Epidermal melanocyte (primary cell): ENCODE measurements around the gene PAF1.
"Not testable (repeated sequence)": the region's sequence is repeated elsewhere in the genome, so short reads cannot be mapped to it uniquely, and the experiment has no call there.

Experiments used
- DNase-seq: peaks from one replicate; pipeline ENCODE4 v3.0.0; 2011; ENCODE audit warnings: low spot score; ENCODE audit not compliant: insufficient read length

The PAF1 gene

DNA sequence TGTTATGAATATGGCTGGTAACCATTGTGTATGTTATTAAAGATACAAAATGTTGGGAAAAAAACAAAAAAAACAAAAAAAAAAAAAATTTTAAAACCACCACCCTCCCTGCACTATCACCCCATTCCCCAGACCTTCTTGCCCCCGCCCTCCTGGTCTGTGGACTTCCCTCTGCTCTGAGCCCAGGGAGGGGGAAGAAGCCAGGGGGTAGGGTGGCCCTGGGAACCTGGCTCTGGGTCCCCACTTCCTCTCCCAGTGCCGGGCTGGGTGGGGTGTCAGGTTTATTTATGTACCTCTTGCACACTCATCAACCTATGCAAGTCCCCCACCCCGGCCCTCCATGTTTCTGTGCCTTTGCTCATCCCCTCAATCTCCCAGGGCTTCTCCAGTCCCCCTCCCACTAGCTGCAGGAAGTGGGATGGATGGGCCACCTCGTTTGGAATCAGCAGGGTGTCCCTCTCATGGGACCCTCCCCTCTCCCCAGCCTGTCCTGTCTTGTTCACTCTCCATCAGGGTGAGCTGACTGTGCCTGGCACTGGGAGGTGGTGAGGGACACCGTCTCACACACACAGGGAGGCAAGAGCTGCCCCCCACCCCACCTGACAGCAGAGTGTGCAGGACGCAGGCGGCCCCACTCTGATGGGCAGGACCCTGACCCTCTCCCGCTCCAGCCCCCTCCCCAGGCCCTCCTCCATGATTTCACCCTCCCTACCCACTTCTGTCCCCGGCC is 5.9 kb downstream of the PAF1 start:
- DNase-seq, result no peak

DNA sequence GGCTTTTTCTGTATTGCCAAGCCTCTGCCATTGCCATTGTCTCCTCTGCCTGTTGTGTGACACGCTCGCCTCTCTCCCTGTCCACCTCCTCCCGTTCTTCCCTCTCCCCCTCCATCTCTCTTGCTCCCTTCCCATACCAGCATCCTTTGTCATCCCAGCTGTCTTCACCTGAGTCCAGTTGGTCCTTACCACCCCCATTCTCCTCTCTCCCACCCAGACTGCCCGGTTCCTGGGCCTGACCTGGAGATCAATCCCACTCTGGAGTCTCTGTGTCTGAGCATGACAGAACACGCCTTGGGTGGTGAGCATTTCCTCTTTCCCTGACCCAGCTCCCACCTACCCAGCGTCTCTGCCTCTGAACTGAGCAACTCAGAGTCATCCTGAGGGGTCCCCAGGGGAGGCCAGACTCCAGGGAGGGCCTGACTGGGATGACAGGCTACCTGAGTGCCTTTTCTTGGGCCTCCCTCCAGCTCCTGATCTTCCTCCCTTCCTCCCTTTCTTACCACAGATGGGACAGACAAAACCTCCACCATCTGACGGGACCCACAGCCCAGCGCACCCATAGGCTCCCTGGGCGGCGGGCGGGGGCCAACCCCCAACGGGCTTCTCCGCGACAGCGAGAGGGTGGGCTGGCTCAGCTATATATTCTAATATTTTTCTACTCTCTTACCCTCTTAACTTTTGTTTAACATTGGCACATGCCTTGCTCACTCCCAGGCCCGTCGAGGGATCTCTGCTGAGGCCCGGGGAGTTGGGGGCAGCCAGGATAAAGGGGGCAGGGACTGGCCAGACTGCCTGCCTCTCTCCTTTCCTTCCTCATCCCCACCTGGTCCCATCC is 7.7 kb downstream of the PAF1 start:
- DNase-seq, result no peak

DNA sequence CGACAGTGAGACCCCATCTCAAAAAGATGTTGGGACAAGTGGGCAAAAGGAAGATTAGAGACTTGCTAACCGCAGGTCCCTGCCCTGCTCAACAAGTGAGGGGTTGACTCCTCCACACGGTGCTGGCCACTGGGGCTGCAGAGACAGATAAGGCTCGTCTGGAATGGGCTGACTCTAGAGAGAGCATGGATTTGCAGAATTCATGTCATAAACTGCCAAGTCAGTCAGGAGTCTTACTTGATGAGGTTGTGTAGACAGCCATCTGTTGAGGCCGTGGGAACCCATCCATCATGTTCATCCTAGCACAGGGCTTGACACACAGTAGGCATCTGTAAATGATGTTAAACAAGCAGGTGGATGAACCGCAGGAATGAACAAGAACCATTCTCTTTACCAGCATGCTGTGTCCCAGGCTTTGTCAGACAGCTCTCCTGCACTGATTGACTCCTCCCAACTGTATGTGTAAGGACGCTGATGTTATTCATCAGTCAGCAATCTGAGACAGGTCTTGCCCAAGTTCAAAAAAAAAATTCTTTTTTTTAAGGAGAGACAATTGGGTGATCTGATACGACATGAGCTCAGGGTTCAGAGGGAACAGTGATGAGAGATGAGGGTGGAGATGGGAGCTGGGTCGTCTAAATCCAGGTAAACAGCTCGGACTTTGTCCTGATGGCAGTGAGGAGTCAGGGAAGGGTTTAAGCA is 8.8 kb downstream of the PAF1 start:
- no peak for DNase-seq

DNA sequence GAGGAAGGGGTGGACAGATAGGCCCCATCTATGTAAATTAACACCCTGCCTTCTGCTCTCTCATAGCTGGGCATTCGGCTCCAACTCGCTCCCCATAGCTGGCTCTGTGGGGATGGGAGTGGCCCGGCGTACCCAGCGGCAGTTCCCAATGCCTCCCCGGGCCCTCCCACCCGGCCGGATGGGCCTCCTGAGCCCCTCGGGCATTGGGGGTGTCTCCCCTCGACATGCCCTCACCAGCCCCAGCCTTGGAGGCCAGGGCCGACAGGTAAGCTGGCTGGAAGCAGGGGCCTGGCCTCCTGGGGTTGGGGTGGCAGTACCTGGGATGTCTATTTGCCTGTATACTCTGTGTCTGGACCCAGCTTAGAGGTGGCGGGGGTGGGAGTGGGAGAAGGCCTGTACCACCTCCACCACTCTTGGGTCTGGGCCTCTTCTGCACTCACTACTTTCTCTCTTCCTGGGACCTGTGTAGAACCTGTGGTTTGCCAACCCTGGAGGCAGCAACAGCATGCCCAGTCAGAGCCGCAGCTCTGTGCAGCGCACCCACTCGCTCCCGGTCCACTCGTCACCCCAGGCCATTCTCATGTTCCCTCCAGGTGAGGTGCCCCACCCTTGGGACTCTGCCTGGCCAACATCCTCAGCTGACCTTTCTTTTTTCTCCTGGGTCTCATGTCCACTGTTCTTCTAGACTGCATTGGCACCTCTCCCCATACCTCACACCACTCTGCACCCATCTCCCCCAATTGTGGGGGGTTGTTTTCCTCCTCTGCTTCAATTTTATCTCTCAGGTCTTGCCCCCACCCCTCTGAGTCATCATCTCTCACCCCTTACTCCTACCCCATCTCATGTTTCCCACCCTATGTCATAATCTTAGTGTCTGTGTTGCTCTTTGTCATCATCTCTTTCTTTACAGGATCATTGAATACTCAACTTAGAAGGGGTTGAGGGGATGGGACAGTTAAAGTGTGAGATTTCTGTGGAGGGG is 10.1 kb downstream of the PAF1 start:
- no peak for DNase-seq

DNA sequence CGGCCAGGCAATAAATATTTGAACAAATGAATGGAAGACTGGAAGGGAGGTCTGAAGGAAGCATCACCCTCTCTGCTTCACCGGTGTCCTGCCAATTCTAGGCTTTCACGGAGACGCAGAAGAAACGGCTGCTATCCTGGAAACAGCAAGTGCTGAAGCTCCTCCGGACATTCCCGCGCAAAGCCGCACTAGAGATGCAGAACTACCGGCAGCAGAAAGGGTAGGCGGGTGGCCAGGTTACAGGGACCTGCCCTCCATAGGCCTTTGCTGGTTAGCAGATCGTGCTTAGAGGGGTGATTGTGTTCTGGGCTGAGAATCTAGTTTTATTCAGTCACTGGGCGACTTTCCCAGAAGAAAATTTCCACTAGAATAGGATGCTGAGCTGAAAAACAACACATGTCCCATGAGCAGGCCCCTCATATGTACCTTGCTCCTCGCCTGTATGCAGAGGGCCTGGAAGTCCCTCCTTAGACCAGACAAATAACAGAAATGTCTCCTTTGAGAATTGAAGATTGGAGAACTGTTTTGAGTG is 11.0 kb downstream of the PAF1 start:
- DNase-seq, result no peak

DNA sequence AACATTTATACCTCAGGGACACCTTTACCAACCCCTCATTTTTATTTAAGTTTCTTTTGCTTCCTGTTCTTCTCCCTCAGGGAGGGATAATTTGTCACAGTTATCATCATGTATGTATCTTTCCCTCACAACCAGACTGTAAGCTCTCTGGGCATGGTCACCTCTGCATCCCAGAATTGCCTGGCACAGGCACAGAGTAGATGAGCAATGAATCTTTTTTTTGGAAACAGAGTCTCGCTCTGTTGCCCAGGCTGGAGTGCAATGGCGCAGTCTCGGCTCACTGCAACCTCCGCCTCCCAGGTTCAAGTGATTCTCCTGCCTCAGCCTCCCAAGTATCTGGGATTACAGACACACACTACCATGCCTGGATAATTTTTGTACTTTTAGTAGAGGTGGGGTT is 11.5 kb downstream of the PAF1 start:
- DNase-seq, result not testable (repeated sequence)

DNA sequence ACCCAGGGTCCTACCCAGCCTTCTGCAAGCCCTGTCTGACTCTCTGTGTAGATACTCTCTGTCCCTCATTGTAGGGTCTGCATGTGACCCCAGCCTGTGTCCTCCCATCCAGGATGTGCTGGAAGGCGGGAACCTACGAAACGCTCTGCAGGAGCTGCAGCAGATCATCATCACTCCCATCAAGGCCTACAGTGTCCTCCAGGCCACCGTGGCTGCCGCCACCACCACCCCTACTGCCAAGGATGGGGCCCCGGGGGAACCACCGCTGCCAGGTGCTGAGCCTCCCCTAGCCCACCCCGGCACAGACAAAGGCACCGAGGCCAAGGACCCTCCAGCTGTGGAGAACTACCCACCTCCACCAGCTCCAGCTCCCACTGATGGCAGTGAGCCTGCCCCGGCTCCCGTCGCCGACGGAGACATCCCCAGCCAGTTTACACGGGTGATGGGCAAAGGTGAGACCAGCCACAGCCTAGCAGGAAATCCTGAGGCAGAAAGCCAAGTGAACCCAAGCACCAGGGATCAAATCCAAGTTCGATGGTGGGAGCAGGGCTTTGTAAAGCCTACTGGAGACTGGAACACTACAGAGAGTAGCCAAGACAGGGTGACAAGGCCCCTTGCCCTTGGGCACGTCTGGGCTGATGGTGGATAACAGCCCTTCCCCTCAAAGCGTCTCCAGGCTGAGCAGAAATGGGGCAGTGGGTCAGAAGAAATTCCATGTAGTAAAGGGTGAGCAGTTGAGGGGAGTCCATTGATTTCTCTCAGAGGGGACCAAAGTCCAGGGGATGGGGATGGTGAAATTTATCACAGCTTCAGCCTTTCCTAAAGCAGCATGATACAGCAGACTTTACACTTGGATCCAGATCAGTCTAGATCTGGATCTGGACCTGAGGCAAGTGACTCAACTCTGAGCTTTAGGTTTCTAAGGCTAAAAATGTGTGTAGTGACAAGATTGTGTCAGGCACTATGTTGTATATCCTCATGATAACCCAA is 13.2 kb downstream of the PAF1 start:
- no peak for DNase-seq

DNA sequence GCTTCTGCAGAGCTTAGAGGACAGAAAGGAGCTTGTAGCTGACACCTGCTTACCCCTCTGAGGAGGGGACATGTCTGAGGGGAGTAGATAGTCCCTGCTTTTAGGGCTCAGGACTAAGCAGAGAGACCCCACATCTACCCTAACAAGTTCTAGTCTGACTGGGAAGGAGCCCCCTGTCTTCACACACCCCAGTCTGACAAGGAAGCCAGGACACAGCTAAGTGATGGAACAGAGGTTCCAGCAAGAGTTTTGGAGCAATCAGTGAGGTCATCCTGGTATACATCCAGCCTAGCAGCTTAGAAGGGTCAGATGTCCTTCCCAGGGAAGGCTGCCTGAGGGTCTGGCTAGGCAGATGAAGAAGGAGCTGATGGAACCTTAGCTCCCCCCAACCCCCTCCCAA is 15.0 kb downstream of the PAF1 start:
- DNase-seq, result no peak

DNA sequence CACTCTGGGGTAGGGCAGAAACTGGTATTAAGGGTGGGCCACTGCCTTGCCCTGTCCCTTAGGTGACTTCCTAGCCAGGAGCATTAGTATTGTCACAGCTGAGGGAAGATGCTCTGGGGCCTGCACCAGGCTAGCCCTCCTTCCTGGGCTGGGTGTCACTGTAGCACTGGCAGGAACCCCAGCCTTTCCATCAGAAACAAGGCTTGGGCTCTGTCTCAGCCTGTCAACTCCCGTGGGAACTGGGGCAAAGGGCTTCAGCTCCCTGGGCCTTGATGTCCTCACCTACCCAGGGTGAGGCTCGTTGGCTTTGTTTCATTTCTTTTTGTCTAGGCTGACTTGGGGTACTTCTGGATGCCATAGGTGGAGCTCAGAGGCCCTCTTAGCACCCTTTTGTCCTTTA is 18.0 kb downstream of the PAF1 start:
- DNase-seq, result no peak

DNA sequence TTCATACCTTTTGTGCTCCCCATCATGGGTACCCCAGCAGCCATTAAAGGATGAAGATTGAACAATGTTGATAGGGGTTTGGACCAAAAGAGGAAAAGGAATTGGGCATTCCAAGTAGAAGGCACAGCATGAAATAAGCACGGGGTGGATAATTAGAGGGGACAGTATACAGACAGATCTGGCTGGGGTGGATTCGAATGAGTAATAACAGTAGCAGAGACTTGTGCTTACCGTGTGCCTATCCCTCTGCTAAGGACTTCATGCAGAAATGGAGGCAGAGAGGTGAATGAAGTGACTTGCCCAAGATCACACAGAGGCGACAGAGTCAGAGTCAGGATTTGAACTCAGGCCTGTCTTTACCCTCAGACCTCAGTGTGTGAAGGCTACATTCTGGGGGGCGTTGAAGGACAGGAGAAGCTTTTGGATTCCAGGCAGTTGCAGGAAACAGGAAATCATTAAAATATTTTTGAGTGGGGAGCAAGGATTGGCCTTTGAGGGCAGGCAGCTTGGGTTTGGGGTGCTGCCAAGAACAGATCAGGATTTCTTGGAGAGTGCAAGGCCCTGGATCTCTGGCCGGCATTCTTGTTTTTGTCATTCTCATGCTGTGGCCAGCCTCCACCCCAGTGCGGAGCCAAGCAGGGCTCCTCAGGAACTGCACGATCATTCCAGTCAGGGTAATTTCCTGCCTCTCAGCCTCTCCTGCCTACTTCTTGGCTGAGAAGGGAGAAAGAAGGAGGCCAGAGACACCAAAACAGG is 18.7 kb downstream of the PAF1 start:
- DNase-seq, result peak; percentile 83

DNA sequence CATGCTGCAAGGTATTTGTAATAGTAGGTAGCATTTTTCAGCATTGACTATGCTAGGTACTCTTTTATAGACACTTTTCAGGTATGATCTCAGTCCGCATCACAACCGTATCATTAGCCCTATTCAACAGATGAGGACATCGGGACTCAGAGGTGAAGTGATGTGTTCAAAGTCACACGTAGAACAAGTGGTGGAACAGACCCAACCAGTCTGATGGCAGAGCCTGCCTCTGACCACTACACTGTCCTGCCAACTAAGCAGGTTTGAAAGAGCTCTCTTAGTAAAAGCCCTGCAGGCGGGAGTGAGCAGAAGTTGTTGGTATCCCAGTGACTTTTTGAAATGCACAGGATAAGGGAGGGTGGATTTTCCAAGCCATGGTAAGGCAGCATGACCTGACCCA is 20.2 kb downstream of the PAF1 start:
- no peak for DNase-seq

DNA sequence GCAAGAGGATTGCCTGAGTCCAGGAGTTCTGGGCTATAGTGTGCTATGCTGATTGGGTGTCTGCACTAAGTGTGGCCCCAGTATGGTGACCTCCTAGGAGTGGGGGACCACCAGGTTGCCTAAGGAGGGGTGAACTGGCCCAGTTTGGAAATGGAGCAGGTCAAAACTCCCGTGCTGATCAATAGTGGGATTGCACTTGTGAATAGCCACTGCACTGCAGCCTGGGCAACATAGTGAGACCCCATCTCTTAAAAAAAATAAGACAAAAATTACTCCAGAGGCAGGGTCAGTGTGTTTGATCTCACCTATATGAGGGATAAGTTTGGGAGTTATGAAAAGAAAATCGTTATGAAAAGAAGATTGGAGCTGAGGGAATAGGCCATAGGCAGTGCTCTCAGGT is 21.7 kb downstream of the PAF1 start:
- no peak for DNase-seq

DNA sequence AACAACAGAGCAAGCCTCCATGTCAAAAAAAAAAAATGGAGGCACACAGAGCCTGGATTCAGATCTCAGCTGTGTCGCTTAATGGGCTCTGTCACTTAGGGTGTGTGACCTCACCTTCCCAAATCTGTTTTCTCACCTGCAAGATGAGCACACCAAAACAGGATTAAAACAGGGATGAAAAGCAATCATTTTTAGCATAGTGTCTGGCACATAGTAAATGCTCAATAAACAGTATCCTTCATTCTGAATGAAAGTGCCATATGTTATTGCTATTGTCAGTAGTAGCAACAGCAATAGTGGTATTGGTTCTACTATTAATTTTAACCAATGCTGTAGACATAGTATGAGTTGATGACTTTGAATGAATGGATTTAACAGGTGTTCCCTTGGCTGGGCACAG is 25.4 kb downstream of the PAF1 start:
- no peak for DNase-seq

DNA sequence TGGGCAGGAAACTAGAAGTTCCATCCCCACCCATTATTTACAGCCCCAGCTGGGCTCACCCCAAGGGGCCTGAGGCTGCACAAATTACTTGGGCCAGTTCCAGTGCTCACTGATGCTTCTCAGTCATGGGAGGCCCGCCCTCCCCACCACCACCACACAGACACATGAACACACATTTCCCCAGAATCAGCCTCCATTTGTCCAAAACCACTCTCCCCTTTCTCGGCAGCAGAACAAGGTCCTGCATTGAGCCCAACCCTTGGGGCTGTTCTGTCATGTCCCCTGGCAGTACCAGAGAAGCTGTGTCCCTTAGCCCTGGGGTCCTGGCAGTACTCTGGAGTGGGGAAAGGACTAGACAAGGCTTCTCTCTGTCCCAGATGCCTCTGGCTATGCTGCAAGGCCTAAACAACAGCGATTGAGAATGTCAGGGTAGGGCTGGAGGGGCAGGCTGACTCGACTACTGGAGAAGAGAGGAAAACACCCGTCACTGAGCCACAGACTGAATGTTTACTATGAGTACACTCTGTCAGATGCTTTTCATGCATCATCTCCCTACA is 26.9 kb downstream of the PAF1 start:
- peak; percentile 68 for DNase-seq

DNA sequence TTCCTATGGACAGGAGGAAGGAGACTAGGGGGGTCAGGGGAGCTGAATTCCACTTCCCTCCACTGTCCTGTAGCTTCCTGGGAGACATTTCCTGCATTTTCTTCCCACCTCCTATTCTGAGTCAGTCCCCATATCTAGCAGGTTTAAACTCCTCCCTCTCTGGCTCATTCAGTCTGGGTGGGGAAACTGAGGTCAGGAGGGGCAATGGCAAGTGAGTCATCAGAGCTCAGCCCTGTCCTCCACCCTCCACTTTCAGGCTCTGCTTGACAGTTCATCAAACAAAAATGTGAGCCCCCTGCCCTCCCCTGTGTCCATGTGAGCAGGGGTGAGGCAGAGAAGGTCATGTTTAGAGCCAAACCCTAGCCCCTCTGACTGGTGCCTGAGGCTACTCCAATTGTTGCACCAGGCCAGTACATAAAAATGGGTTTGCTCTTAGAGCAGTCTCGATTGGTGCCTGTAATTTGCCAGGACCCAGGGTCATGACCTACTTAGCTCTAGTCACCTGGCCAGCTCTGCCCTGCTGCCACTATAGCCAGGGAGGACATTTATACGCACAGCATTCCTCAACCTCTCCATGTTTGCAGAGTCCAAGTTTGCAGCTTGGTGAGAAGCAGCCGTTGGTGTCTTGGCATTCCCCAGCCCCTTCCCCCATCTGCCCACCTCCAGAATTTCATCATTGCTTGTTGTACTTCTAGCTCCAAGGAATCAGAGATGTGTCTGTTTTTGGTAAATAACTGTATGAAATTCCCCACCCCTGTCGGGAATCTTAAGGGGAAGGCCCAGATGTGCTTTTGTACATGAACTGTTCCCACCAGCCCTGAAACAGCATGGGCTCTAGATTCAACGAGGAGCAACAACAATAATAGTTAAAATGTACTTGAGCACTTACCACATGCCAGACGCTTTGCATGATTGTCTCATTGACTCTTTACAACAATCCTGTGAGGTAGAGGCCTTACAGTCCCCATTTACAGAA is 27.9 kb downstream of the PAF1 start:
- no peak for DNase-seq

DNA sequence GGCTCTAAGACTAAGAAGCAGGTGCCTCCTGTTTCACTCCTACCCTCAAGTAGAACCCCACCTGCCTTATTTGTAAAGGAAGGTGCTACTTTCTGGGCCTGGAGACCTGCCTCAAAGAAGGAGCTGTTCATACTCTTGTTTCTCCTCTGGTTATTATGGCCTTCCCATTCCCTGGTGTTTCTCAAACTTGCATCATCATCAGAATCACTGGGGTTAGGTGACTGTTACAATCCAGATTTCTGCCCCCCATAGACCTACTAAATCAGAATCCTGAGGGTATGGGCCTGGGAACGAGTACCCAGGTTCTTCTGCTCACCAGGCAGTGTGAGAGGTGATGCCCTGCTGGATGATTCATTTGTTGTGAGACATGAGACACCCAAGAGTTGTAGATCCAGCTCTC is 30.3 kb downstream of the PAF1 start:
- no peak for DNase-seq

DNA sequence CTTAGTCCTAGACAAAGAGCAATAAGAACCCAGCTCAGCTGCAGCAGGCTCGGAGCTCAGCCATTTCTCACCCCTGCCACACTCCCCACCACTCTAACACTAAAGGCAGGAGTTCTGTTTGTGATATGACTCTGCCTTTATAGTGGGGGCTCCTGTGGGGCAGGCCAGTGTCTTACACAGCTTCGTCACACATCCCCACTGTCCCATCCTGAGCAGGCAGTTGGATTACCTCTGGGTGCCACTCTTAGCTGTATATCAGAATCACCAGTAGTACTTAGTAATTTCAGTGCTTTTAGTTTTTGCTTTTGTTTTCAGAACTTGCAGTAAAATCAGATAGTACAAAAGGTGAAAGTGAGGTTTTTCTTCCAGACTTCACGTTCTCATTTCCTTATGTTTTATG is 31.9 kb downstream of the PAF1 start:
- no peak for DNase-seq
